T-helper 1 cell treated with Interleukin-12 subunit alpha and Interleukin-12 subunit beta and Interleukin-4 antibody, amounts not matched to agents 30 μg/mL and 1 μg/mL, for 36 hours (primary cell): ENCODE results near the gene CRIP2.
A peak's percentile ranks its signal among the peaks of the same experiment; 100 is the strongest.

ENCODE experiments used
- H3K27ac Mint-ChIP-seq: one replicate; pipeline ENCODE4 v1.8.0; 2021; ENCODE audit warnings: mild to moderate bottlenecking, mixed read lengths
- H3K27me3 Mint-ChIP-seq: one replicate; pipeline ENCODE4 v1.8.0; 2021; ENCODE audit warnings: low read depth, mixed read lengths
- H3K36me3 Mint-ChIP-seq: one replicate; pipeline ENCODE4 v1.8.0; 2021; ENCODE audit warnings: low read depth, mixed read lengths
- H3K4me1 Mint-ChIP-seq: one replicate; pipeline ENCODE4 v1.8.0; 2021; ENCODE audit warnings: low read depth, mixed read lengths
- H3K4me3 Mint-ChIP-seq: one replicate; pipeline ENCODE4 v1.8.0; 2021; ENCODE audit warnings: mild to moderate bottlenecking, moderate library complexity, mixed read lengths
- H3K9me3 Mint-ChIP-seq: one replicate; pipeline ENCODE4 v1.8.0; 2021; ENCODE audit warnings: mixed read lengths

Gene CRIP2

DNA sequence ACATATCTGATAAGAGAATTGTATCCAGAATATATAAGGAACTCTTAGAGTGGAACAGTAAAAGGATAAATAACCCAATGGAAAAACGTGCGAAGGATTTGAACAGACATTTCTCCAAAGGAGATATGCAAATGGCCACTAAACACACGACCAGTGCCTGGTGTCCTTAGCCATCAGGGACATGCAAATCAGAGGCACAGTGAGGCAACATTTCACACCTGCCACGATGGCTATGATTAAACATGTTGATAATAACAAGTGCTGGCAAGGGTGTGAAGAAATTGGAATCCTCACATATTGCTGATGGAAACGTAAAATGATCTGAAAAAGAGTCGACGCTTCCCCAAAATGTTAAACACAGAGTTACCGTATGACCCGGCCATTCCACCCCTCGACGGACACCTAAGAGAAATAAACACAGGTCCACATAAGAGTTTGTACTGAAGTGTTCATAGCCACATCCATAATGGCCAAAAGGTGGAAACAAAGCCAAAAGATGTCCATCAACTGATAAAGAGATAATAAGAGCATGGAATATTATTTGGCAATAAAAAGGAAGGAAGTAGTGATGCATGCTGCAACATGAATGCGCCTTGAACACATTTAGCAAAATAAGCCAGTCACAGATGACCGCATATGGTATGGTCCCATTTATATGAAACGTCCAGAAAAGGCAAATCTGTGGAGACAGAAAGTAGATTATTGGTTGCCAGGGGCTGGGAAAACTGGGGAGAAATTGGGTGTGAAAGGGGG is 45.5 kb downstream of the CRIP2 start:
- Mint-ChIP-seq H3K36me3 (no peaks in the 10 kb centered on the region), H3K27me3 (peaks cover 44% of the 10 kb centered on the region), H3K9me3 (peaks cover 3% of the 10 kb centered on the region), H3K4me3 (no peak overlapping the region), H3K4me1 (peaks cover 1% of the 10 kb centered on the region), H3K27ac (no peak overlapping the region)

DNA sequence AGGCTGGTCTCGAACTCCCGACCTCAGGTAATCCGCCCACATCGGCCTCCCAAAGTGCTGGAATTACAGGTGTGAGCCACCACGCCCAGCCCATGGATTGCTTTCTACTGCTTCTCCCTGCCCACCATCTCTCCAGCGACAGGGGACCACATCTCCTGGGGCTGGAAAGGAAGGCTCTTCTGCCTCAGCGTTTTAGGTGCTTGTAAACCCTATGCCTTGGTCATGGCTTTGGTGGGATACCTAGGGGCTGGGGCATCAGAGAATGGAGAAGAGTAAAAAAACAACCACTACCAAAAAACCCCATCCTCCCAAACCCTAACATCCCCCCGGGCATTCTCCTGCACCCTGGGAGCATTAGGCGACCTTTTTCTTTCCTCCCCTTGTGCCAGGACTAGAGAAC is 50.7 kb downstream of the CRIP2 start:
- Mint-ChIP-seq H3K36me3 (peaks cover 2% of the 10 kb centered on the region), H3K27ac (no peak overlapping the region), H3K4me3 (peak overlapping the region; percentile 61), H3K27me3 (peaks cover 38% of the 10 kb centered on the region), H3K4me1 (peaks cover 10% of the 10 kb centered on the region), H3K9me3 (no peaks in the 10 kb centered on the region)

DNA sequence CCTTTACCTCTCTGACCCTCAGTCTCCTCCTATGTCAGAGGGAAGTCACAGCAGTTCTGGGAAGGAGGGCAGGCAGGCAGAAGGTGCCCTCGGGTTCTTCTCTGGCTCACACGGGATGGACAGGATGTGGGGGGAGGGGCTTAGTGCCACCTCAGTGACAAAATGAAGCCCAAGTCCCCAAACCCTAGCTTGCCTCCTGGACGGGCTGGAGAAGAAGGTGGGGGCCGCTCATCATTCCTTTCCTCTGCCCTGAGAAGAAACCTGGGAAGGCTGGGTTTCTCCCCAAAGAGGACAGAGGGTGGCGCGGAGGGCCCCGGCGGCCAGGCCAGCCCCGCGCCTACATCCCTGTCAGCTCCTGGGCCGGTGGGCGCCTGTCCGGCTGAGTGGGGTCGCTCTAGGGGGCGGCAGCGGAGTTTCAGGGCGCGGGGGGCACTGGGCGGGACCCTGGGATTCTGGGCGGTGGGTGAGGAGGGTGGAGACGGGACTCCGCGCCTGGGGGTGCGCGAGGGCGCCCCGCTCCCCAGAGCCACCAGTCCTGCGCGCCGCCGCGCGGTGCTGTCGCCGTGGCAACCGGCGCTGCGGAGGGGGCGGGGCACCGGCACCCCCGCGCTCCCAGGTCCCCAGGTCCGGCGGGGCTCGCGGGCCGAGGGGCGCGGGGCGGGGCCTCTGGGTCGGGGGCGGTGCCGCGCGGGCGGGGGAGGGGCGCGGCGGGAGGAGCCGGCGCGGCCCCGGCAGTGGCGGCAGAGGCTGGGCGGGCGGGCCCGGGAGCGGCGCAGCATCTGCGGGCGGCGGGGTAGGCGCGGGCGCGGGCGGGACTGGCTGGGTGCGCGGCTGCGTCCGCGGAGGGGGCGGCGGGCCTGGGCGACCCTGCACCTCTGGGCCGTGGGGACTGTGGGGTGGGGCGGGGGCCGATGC is 51.5 kb downstream of the CRIP2 start, which contains the start of gene TMEM121:
TSS of gene TMEM121 (plus strand) at position 723 of the 915 bp plus-strand sequence. CDS start 2,252 bp downstream, outside the sequence.
- no peak within 1 kb of the TSS for H3K27ac Mint-ChIP-seq
- peak within 1 kb of the TSS; percentile 68 for H3K4me3 Mint-ChIP-seq
- H3K9me3 Mint-ChIP-seq = no peaks in the 10 kb centered on the region
- H3K4me1 Mint-ChIP-seq = peaks cover 10% of the 10 kb centered on the region
- H3K27me3 Mint-ChIP-seq = peaks cover 38% of the 10 kb centered on the region
- peaks cover 2% of the 10 kb centered on the region for H3K36me3 Mint-ChIP-seq

DNA sequence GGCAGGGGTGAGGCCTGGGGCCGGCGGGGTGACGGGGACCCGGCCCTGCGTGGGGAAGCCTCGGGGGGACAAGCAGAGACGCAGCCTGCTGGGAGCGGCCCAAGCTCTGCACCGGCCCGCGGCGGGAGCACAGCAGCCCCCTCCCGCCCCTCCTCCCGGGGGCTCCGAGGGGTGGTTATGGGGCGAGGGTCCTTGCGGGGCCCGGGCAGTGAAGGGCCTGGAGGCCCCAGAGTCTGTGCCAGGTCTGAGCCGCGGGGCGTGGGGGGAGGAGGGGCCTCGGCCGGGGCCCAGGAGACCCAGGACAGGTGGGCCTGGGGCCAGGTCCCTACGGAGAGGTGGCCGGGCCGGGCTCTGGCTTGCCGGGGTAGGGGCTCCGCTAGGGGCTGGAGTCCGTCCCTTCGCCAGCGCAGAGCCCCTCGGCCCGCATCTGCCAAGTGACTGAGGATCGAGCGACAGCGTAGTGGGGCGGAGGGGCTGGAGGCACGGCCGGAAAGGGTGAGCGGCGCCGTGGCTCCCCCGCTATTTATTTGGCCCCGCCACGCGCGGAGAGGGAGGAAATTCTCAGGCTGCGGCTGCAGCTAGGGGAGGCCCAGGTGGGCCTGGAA is 52.3 kb downstream of the CRIP2 start:
- H3K27me3 Mint-ChIP-seq = peaks cover 38% of the 10 kb centered on the region
- H3K4me1 Mint-ChIP-seq = peaks cover 10% of the 10 kb centered on the region
- H3K27ac Mint-ChIP-seq = no peak overlapping the region
- H3K9me3 Mint-ChIP-seq = no peaks in the 10 kb centered on the region
- H3K36me3 Mint-ChIP-seq = peaks cover 2% of the 10 kb centered on the region
- H3K4me3 Mint-ChIP-seq = peak overlapping the region; percentile 68

DNA sequence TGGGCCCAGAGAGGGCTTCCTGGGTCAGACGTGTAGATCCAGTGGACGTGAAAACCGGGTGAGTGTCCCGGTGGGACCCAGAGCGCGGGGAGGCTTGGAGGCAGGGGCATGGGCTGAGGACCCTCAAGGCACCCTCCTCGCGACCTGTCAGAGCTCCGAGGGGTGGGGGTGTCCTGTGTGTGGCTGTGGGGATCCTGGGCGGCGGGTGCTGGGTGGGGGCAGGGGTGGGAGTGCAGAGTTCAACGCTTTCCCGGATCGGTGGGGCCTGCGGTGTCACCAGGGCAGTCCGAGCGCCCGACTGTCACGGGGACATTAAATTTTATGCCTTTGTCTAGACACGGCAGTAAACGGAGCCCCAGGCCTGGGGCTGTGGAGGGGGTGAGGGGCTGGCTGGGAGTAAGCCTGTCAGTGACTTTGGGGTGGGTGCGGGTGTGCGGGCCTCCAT is 52.8 kb downstream of the CRIP2 start:
- Mint-ChIP-seq H3K27me3 (peaks cover 38% of the 10 kb centered on the region), H3K36me3 (peaks cover 2% of the 10 kb centered on the region), H3K9me3 (no peaks in the 10 kb centered on the region), H3K27ac (no peak overlapping the region), H3K4me3 (peak overlapping the region; percentile 68), H3K4me1 (peaks cover 10% of the 10 kb centered on the region)

DNA sequence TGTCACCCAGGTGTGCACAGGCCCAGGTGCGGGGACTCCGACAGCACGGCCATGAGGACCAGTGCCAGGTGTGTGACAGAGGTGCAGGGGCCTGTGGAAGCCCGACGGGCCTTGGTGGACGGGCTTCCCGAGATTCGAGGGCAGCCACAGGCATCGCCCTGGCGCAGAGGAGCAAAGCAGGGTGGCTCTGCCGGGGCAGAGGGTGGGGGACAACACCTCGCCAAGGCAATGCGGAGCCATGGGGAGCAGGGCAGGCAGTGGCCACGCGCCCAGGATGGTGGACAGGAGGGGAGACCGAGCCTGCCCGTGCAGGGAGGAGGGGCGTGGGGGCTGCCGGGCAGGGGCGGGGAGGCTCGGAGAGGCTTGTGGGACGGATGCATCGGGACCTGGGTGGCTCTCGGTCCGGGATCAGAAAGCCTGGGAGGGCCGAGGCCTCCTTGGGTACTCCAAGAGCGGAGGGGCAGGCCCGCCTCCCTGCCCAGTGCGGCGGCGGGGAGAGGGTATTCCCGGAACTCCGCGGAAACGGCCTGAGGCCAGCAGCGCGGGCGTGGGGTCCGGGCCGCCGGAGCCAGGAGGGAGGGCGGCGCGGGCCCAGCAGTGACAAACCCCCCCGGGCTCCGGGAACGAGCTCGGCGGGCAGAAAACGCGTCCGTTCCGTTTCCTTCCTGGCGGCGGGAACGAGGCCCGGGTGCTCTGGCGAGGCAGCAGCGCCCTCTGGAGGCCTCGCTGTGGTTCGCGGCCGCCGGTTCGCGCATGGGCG is 53.4 kb downstream of the CRIP2 start:
- peaks cover 35% of the 10 kb centered on the region for H3K27me3 Mint-ChIP-seq
- H3K36me3 Mint-ChIP-seq = peaks cover 2% of the 10 kb centered on the region
- H3K9me3 Mint-ChIP-seq = no peaks in the 10 kb centered on the region
- H3K27ac Mint-ChIP-seq = no peak overlapping the region
- H3K4me3 Mint-ChIP-seq = peak overlapping the region; percentile 68
- H3K4me1 Mint-ChIP-seq = peaks cover 10% of the 10 kb centered on the region

DNA sequence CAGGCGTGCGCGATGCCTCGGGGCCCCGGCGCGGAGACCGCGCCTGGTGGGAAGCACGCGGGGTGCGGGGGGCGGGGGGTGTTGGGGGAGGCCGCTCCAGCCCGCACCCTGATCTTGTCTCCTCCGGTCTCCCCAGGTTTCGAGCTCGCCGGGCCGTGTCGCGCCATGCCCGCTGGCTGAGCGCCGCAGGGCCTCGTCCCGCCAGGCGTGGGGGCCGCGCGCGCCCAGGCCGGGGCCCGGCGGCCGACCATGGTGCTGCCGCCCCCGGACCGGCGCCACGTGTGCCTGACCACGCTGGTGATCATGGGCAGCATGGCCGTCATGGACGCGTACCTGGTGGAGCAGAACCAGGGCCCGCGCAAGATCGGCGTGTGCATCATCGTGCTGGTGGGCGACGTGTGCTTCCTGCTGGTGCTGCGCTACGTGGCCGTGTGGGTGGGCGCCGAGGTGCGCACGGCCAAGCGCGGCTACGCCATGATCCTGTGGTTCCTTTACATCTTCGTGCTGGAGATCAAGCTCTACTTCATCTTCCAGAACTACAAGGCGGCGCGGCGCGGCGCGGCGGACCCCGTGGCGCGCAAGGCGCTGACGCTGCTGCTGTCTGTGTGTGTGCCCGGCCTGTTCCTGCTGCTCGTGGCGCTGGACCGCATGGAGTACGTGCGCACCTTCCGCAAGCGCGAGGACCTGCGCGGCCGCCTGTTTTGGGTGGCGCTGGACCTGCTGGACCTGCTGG is 54.1 kb downstream of the CRIP2 start:
- Mint-ChIP-seq H3K27ac (peak overlapping the region; percentile 62), H3K4me1 (peaks cover 10% of the 10 kb centered on the region), H3K9me3 (no peaks in the 10 kb centered on the region), H3K4me3 (peak overlapping the region; percentile 72), H3K36me3 (peaks cover 2% of the 10 kb centered on the region), H3K27me3 (peaks cover 27% of the 10 kb centered on the region)

DNA sequence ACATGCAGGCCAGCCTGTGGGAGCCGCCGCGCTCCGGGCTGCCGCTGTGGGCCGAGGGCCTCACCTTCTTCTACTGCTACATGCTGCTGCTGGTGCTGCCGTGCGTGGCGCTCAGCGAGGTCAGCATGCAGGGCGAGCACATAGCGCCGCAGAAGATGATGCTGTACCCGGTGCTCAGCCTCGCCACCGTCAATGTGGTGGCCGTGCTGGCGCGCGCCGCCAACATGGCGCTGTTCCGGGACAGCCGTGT is 54.6 kb downstream of the CRIP2 start:
- H3K4me1 Mint-ChIP-seq = peaks cover 10% of the 10 kb centered on the region
- H3K4me3 Mint-ChIP-seq = peak overlapping the region; percentile 72
- peaks cover 2% of the 10 kb centered on the region for H3K36me3 Mint-ChIP-seq
- peak overlapping the region; percentile 62 for H3K27ac Mint-ChIP-seq
- H3K9me3 Mint-ChIP-seq = no peaks in the 10 kb centered on the region
- H3K27me3 Mint-ChIP-seq = peaks cover 27% of the 10 kb centered on the region
